GM12878 (cell line): ENCODE data around the gene C1QB.

Experiments
- CEBPB ChIP-seq, 2 experiments: fragments of 150-350 bp in 1 of 2; IDR thresholded peaks; 2 replicates each; pipeline ENCODE4 v1.6.1; 2012 to 2014; ENCODE audit warnings: low read depth in 2 of 2, low read length in 2 of 2, borderline replicate concordance in 1 of 2, inconsistent platforms in 1 of 2
- HDAC2 ChIP-seq: fragments of 200-600 bp; sonication (generic); IDR thresholded peaks from 2 replicates; pipeline ENCODE4 v1.6.1; 2017
- KLF5 ChIP-seq: fragments of 450-650 bp; IDR thresholded peaks from 2 replicates; pipeline ENCODE4 v1.6.1; 2014; ENCODE audit warnings: mild to moderate bottlenecking; ENCODE audit not compliant: partially characterized antibody
- POLR2A ChIP-seq: IDR thresholded peaks from 2 replicates; pipeline ENCODE4 v1.6.1; 2011; ENCODE audit warnings: low read depth, mild to moderate bottlenecking, low read length
- RELA ChIP-seq: fragments of 450-650 bp; IDR thresholded peaks from 2 replicates; pipeline ENCODE4 v1.8.0; 2014; ENCODE audit warnings: borderline replicate concordance; ENCODE audit not compliant: partially characterized antibody
- SUZ12 ChIP-seq: fragments of 200-600 bp; sonication (generic); IDR thresholded peaks from one replicate; pipeline ENCODE4 v1.6.1; 2018; ENCODE audit warnings: antibody characterized with exemption, mild to moderate bottlenecking; ENCODE audit not compliant: unreplicated experiment
- TAF1 ChIP-seq: IDR thresholded peaks from 2 replicates; pipeline ENCODE4 v1.6.1; 2011; ENCODE audit warnings: mild to moderate bottlenecking, low read depth, low read length, borderline replicate concordance
- TCF7 ChIP-seq: IDR thresholded peaks from 2 replicates; pipeline ENCODE4 v1.6.1; 2014; ENCODE audit warnings: antibody characterized with exemption, borderline replicate concordance
- YY1 ChIP-seq: IDR thresholded peaks from 2 replicates; pipeline ENCODE4 v1.6.1; 2011; ENCODE audit warnings: low read depth, mild to moderate bottlenecking, low read length
- ZZZ3 ChIP-seq: IDR thresholded peaks from 2 replicates; pipeline ENCODE4 v1.6.1; 2011; ENCODE audit warnings: low read depth; ENCODE audit not compliant: control insufficient read depth, insufficient read length
- TF ChIP-seq, protein P1 (sequence below), 3 experiments: IDR thresholded peaks in 2 of 3; conservative IDR thresholded peaks in 1 of 3; 2 replicates each; pipeline ENCODE4 v1.5.1; 2011; ENCODE audit warnings: low read depth in 3 of 3, low read length in 3 of 3, mild to moderate bottlenecking in 3 of 3, control low read depth in 2 of 3, moderate library complexity in 2 of 3, inconsistent platforms in 1 of 3, mixed read lengths in 1 of 3; ENCODE audit not compliant: control insufficient read depth in 2 of 3, insufficient read depth in 1 of 3; ENCODE audit errors: extremely low read depth in 1 of 3
- TF ChIP-seq, protein P2 (sequence below): IDR thresholded peaks from 2 replicates; pipeline ENCODE4 v1.6.1; 2012; ENCODE audit warnings: mild to moderate bottlenecking, low read depth, low read length
- TF ChIP-seq, protein P3 (sequence below): IDR thresholded peaks from 2 replicates; pipeline ENCODE4 v1.6.1; 2011; ENCODE audit warnings: mild to moderate bottlenecking, low read depth, low read length, moderate library complexity; ENCODE audit not compliant: insufficient replicate concordance

GRCh38 chr1:22616571-22616970 is 36.5 kb upstream of the C1QB start:
- no peak for TF ChIP-seq TCF7
- no peak for TF ChIP-seq KLF5
- TF ChIP-seq RELA = no peak
- no peak for TF ChIP-seq POLR2A
- no peak for TF ChIP-seq HDAC2
- TF ChIP-seq, protein P1, sequence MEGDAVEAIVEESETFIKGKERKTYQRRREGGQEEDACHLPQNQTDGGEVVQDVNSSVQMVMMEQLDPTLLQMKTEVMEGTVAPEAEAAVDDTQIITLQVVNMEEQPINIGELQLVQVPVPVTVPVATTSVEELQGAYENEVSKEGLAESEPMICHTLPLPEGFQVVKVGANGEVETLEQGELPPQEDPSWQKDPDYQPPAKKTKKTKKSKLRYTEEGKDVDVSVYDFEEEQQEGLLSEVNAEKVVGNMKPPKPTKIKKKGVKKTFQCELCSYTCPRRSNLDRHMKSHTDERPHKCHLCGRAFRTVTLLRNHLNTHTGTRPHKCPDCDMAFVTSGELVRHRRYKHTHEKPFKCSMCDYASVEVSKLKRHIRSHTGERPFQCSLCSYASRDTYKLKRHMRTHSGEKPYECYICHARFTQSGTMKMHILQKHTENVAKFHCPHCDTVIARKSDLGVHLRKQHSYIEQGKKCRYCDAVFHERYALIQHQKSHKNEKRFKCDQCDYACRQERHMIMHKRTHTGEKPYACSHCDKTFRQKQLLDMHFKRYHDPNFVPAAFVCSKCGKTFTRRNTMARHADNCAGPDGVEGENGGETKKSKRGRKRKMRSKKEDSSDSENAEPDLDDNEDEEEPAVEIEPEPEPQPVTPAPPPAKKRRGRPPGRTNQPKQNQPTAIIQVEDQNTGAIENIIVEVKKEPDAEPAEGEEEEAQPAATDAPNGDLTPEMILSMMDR (IDR thresholded peaks at IDR 0.05 in 2 of 3, conservative IDR thresholded peaks at IDR 0.05 in 1 of 3; ENCODE audit: control insufficient read depth in 2 of 3, extremely low read depth in 1 of 3, insufficient read depth in 1 of 3, low read depth in 3 of 3, low read length in 3 of 3) = no peak
- no peak for TF ChIP-seq ZZZ3
- no peak for TF ChIP-seq TAF1
- TF ChIP-seq CEBPB (IDR thresholded peaks at IDR 0.05; ENCODE audit: borderline replicate concordance in 1 of 2, low read depth in 2 of 2, low read length in 2 of 2) = no peak
- no peak for TF ChIP-seq YY1
- TF ChIP-seq SUZ12 = no peak
- TF ChIP-seq, protein P2, sequence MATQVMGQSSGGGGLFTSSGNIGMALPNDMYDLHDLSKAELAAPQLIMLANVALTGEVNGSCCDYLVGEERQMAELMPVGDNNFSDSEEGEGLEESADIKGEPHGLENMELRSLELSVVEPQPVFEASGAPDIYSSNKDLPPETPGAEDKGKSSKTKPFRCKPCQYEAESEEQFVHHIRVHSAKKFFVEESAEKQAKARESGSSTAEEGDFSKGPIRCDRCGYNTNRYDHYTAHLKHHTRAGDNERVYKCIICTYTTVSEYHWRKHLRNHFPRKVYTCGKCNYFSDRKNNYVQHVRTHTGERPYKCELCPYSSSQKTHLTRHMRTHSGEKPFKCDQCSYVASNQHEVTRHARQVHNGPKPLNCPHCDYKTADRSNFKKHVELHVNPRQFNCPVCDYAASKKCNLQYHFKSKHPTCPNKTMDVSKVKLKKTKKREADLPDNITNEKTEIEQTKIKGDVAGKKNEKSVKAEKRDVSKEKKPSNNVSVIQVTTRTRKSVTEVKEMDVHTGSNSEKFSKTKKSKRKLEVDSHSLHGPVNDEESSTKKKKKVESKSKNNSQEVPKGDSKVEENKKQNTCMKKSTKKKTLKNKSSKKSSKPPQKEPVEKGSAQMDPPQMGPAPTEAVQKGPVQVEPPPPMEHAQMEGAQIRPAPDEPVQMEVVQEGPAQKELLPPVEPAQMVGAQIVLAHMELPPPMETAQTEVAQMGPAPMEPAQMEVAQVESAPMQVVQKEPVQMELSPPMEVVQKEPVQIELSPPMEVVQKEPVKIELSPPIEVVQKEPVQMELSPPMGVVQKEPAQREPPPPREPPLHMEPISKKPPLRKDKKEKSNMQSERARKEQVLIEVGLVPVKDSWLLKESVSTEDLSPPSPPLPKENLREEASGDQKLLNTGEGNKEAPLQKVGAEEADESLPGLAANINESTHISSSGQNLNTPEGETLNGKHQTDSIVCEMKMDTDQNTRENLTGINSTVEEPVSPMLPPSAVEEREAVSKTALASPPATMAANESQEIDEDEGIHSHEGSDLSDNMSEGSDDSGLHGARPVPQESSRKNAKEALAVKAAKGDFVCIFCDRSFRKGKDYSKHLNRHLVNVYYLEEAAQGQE = no peak
- TF ChIP-seq, protein P3, sequence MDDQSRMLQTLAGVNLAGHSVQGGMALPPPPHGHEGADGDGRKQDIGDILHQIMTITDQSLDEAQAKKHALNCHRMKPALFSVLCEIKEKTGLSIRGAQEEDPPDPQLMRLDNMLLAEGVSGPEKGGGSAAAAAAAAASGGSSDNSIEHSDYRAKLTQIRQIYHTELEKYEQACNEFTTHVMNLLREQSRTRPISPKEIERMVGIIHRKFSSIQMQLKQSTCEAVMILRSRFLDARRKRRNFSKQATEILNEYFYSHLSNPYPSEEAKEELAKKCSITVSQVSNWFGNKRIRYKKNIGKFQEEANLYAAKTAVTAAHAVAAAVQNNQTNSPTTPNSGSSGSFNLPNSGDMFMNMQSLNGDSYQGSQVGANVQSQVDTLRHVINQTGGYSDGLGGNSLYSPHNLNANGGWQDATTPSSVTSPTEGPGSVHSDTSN = no peak
